HG02678 (cell line): ENCODE data around the gene KMT2A.
"Not testable (repeated sequence)": the region's sequence is repeated elsewhere in the genome, so short reads cannot be mapped to it uniquely, and the experiment has no call there.

Experiments
- ATAC-seq: cut with Tn5 transposase; IDR thresholded peaks from one replicate; pipeline ENCODE4 v1.9.1; 2021; ENCODE audit warnings: mild to moderate bottlenecking, moderate library complexity; ENCODE audit not compliant: unreplicated experiment

Gene KMT2A

DNA sequence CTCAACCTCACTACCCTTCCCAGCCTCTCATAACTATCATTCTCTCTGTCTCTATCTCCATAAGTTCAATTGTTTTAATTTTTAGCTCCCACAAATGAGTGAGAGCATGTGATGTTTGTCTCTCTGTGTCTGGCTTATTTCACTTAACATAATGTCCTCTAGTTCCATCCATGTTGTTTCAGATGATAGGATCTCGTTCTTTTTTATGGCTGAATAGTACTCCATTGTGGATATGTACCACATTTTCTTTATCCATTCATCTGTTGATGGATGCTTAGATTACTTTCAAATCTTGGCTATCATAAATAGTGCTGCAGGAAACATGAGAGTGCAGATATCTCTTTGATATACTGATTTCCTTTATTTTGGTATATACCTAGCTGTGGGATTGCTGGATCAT lies 44.9 kb downstream of the KMT2A start:
- ATAC-seq, result not testable (repeated sequence)

GRCh38 chr11:118484405-118484804 lies 48.1 kb downstream of the KMT2A start:
- no peak for ATAC-seq

DNA sequence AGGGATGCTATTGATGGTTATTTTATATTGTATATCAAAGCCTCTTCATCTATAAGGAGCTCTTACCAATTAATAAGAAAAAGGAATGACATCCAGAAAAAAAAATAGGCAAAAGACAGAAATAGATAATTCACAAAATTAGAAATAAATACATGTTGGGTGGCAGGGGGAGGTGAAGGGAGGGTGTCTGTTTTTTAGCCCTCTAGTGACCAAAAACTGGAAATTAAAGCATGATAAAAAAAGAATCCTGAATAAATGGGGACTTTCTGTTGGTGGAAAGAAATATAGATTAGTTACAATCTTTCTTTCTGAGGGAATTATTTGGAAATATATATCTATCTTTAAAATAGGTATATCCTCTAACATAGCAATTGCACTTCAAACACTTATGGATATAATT lies 49.0 kb downstream of the KMT2A start:
- ATAC-seq, result no peak

GRCh38 chr11:118488480-118489109 lies 52.3 kb downstream of the KMT2A start:
- ATAC-seq, result no peak

DNA sequence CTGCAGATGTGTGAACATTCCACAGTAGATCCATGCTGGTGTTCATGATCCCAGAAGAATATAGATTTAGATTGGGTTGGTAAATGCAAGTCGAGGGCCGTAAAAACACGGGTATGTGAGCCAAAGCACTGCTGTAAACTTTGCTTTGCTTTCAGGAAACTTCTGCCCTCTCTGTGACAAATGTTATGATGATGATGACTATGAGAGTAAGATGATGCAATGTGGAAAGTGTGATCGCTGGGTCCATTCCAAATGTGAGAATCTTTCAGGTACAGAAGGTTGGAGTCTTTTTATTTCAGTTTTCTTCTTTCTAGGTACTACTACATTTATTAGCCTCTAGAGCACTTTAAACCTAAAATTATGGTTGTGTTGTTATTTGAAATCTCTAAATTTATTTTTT lies 54.7 kb downstream of the KMT2A start:
- no peak for ATAC-seq

- ATAC-seq, result no peak
Observed at GRCh38 chr11:118497831-118498230, 61.5 kb downstream of the KMT2A start.

- ATAC-seq, result no peak
Observed at GRCh38 chr11:118503216-118503615, 66.9 kb downstream of the KMT2A start.

GRCh38 chr11:118511601-118512000 lies 75.3 kb downstream of the KMT2A start:
- no peak for ATAC-seq

GRCh38 chr11:118514103-118514502 lies 77.8 kb downstream of the KMT2A start:
- no peak for ATAC-seq

DNA sequence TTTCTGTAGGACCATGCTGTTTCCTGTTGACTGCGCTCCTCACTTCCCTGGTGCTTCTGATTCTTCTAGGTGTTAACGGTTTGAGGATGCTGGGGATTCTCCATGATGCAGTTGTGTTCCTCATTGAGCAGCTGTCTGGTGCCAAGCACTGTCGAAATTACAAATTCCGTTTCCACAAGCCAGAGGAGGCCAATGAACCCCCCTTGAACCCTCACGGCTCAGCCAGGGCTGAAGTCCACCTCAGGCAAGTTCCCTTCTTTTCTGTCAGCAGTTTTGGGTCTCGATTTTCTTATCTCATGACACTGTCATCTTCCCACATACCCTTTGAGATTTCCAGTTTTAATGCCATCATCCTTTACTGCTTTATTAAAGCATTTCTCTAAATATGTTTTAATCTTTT lies 83.3 kb downstream of the KMT2A start:
- ATAC-seq, result no peak

DNA sequence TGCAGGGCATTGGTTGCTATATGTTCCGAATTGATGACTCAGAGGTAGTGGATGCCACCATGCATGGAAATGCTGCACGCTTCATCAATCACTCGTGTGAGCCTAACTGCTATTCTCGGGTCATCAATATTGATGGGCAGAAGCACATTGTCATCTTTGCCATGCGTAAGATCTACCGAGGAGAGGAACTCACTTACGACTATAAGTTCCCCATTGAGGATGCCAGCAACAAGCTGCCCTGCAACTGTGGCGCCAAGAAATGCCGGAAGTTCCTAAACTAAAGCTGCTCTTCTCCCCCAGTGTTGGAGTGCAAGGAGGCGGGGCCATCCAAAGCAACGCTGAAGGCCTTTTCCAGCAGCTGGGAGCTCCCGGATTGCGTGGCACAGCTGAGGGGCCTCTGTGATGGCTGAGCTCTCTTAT lies 85.6 kb downstream of the KMT2A start:
- ATAC-seq, result no peak

DNA sequence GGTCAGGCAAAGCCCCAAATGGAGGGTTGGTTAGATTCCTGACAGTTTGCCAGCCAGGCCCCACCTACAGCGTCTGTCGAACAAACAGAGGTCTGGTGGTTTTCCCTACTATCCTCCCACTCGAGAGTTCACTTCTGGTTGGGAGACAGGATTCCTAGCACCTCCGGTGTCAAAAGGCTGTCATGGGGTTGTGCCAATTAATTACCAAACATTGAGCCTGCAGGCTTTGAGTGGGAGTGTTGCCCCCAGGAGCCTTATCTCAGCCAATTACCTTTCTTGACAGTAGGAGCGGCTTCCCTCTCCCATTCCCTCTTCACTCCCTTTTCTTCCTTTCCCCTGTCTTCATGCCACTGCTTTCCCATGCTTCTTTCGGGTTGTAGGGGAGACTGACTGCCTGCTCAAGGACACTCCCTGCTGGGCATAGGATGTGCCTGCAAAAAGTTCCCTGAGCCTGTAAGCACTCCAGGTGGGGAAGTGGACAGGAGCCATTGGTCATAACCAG lies 86.3 kb downstream of the KMT2A start:
- ATAC-seq, result no peak

- ATAC-seq, result no peak
Observed at GRCh38 chr11:118524356-118524755, 88.1 kb downstream of the KMT2A start.

GRCh38 chr11:118524757-118525470 lies 88.6 kb downstream of the KMT2A start:
- no peak for ATAC-seq

DNA sequence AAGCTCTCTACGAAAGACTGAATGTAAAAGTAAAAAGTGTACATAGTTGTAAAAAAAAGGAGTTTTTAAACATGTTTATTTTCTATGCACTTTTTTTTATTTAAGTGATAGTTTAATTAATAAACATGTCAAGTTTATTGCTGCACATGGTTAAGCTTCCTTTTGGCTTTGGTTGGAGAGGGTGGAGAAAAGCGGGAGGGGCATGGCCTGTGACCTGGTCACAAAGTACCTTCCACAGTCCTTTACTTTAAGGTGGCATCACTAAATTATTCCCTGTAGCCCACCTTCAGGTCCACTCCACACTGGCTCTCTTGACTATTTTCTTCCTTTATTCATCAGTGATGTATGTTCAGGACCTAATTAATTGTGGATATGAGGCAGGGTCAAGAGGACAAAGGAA lies 90.4 kb downstream of the KMT2A start:
- no peak for ATAC-seq

- ATAC-seq, result no peak
Observed at GRCh38 chr11:118527109-118527508, 90.8 kb downstream of the KMT2A start, which contains the start of gene TTC36. Gene TTC36, plus strand, starts transcription at chr11:118527474. Its CDS starts 21 bp downstream, at chr11:118527495.

DNA sequence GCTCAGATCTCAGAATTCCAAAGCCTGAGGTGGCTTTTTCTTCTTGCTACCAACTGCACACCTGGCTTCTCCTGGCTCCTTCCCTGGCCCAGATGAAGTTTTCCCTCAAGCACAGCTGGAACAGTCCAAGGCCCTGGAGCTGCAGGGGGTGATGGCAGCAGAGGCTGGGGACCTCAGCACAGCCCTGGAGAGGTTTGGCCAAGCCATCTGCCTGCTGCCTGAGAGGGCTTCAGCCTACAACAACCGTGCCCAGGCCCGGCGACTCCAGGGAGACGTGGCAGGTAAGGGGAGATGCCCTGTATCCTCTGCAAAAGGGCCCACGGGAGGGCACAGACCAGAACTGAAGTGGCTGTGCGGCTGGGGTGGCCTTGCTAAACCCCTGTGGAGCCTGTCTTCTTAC lies 92.2 kb downstream of the KMT2A start:
- ATAC-seq, result no peak

GRCh38 chr11:118529584-118530175 lies 93.4 kb downstream of the KMT2A start:
- no peak for ATAC-seq

DNA sequence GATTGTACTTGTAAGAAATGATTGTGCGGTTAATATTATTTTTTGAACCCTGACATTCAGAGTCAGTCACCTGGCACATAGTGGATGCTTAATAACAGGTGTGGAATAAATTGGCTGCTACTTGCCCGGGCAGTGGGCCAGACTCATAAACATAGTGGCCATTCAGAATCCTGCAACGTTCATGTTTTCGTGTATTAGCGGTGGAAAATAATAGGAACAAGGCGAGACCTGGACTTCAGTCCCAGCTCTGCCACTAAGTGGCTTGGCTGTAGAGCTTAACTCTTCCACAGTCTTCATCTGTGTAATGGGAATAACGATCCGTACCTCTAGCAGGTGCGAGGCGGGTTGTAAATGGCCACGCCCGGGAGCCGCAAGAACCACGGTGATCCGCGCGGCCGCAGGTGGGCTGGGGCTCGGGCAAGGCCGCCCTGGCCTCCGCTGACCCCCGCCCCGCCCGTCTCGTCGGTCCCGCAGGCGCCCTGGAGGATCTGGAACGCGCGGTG lies 93.9 kb downstream of the KMT2A start:
- ATAC-seq, result no peak

DNA sequence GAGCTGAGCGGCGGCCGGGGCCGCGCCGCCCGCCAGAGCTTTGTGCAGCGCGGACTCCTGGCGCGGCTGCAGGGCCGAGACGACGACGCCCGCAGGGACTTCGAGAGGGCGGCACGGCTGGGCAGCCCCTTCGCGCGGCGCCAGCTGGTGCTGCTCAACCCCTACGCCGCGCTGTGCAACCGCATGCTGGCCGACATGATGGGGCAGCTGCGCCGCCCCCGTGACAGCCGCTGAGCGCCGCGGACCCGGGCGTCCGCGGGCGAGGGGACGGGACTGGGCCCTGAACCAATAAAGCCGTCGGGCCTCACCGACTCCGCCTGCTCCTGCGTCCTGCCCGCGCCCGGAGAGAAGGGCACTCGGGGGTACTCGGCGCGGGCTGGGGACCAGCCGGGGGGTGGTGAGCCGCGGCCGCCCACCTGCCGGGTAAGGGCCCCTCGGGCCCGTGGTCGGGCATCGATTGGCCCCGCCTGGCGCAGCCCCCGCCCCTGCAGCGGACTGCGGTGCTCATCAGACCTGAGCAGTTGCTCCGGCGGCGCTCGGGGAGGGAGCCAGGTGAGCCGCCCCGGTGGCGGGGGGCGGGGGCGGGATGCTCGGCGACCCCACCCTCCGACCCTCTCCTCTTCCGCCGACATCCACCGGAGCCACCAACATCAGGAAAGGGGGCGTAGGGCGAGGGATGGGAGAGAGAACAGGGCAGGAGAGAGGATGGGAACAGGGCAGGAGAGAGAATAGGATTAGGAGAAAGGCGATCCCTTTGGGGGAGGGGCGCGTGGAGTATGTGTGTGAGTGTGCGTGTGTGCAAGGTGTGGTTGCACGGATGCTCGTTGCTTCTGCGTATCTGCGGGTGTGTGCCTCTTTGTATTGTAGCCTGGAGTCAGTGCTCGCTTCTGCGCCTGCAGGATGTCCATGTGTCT lies 94.6 kb downstream of the KMT2A start, which contains the start of gene TMEM25:
TSS of gene TMEM25 (plus strand) at position 510 of the 914 bp plus-strand sequence. CDS start 610 bp downstream, outside the sequence.
- ATAC-seq, result peak; percentile 70
